Measurements from ENCODE around the gene COL23A1.

GRCh38 chr5:178404987-178405386, 185.2 kb downstream of the COL23A1 start:
- TF ChIP-seq EZH2phosphoT487 (IDR thresholded peaks at IDR 0.05; ENCODE audit: borderline replicate concordance, low read length) (no peak), CTCF (conservative IDR thresholded peaks at IDR 0.05; ENCODE audit: low read depth, low read length) (no peak)

All from PC-3 (cell line).